HepG2 (cell line): Measurements from ENCODE around the gene GPR183. TPM values are rescaled to one million over a fixed set of nuclear protein-coding genes. Genes with fewer than 3 reads are reported as not detected.

ENCODE experiments used
- ATAC-seq: fragments of 200-7000 bp; cut with Tn5 transposase; 3 replicates; pipeline ENCODE4 v1.9.1; 2020; ENCODE audit warnings: mild to moderate bottlenecking, moderate library complexity
- BruUV-seq: library from RNA; stranded (reverse); fragments of 400-500 nt; replicated peaks from 2 replicates; lab custom pipeline; 2021; lab: Mats Ljungman, UMichigan
- CTCF ChIA-PET: fragments of 300-600 bp; formaldehyde crosslinking; extraction: SDS; loops from one replicate; lab custom pipeline; 2021; ENCODE audit warnings: low total read pairs, inconsistent platforms, low intra/inter-chr PET ratio; lab: Yijun Ruan, JAX
- POLR2A ChIA-PET: fragments of 350-600 bp; sonication (Branson Sonifier 250); formaldehyde crosslinking; loops from one replicate; lab custom pipeline; 2020; ENCODE audit warnings: antibody characterized with exemption, inconsistent platforms; lab: Yijun Ruan, JAX
- DNase-seq: peaks from one replicate; pipeline ENCODE4 v3.0.0-alpha.2; 2015; ENCODE audit warnings: low spot score
- FAIRE-seq: peaks from 3 replicates; lab custom pipeline; 2011; peaks lifted over from hg19 to GRCh38; lab: Jason Lieb, UNC
- H2AFZ ChIP-seq: one replicate; pipeline ENCODE4 v1.6.1; 2011; ENCODE audit warnings: low read length, inconsistent platforms
- H3K27ac ChIP-seq: fragments of 300-600 bp; 3 replicates; pipeline ENCODE4 v1.8.0; 2011; ENCODE audit warnings: mixed run types, mild to moderate bottlenecking, mixed read lengths, low read length, inconsistent platforms; ENCODE audit not compliant: insufficient read depth; ENCODE audit errors: extremely low read length
- H3K27me3 ChIP-seq, 2 experiments: fragments of 200-600 bp in 1 of 2; 2 replicates in 1 of 2; 3 replicates in 1 of 2; pipeline versions ENCODE4 v1.6.0 to v1.8.0; 2011; ENCODE audit warnings: low read length in 2 of 2, mild to moderate bottlenecking in 2 of 2, moderate library complexity in 2 of 2, inconsistent platforms in 1 of 2; ENCODE audit not compliant: insufficient read depth in 2 of 2, control insufficient read depth in 1 of 2
- H3K36me3 ChIP-seq, 2 experiments: fragments of 200-600 bp in 1 of 2; replicated peaks in 1 of 2; 2 replicates in 1 of 2; 3 replicates in 1 of 2; pipeline versions ENCODE4 v1.5.1 to v1.8.0; 2011; ENCODE audit warnings: low read length in 2 of 2, inconsistent platforms in 1 of 2; ENCODE audit not compliant: insufficient read depth in 2 of 2, control insufficient read depth in 1 of 2
- H3K4me1 ChIP-seq: 2 replicates; pipeline ENCODE4 v1.5.1; 2012; ENCODE audit warnings: low read length, inconsistent platforms; ENCODE audit not compliant: insufficient read depth
- H3K4me2 ChIP-seq: 2 replicates; pipeline ENCODE4 v1.6.0; 2011; ENCODE audit warnings: low read depth, low read length, inconsistent platforms
- H3K4me3 ChIP-seq, 3 experiments: fragments of 200-600 bp in 1 of 3; sonication (generic), shearing (Covaris generic) in 1 of 3; replicated peaks in 1 of 3; 2 replicates each; pipeline ENCODE4 v1.5.1; 2011 to 2016; ENCODE audit warnings: low read length in 3 of 3, inconsistent platforms in 2 of 3, low read depth in 2 of 3, mild to moderate bottlenecking in 2 of 3, control low read depth in 1 of 3, mixed read lengths in 1 of 3; ENCODE audit not compliant: insufficient read depth in 1 of 3
- H3K79me2 ChIP-seq: one replicate; pipeline ENCODE4 v1.6.1; 2011; ENCODE audit warnings: low read length, inconsistent platforms; ENCODE audit not compliant: insufficient read depth
- H3K9ac ChIP-seq: 2 replicates; pipeline ENCODE4 v1.6.0; 2011; ENCODE audit warnings: mild to moderate bottlenecking, low read depth, low read length, inconsistent platforms; ENCODE audit not compliant: insufficient read depth
- H3K9me3 ChIP-seq: 2 replicates; pipeline ENCODE4 v1.5.1; 2012; ENCODE audit warnings: mild to moderate bottlenecking, low read length
- H4K20me1 ChIP-seq: 2 replicates; pipeline ENCODE4 v1.6.0; 2011; ENCODE audit warnings: inconsistent platforms, mild to moderate bottlenecking, low read length, moderate library complexity; ENCODE audit not compliant: insufficient read depth
- MAFF ChIP-seq: IDR thresholded peaks from 2 replicates; pipeline ENCODE4 v1.6.1; 2011; ENCODE audit warnings: low read depth, low read length, improper control_type of control experiment
- MAFK ChIP-seq, 2 experiments: IDR thresholded peaks in 1 of 2; conservative IDR thresholded peaks in 1 of 2; 2 replicates each; pipeline ENCODE4 v1.6.1; 2011; ENCODE audit warnings: improper control_type of control experiment in 2 of 2, low read length in 2 of 2
- STAG1 ChIP-seq: sonication (generic); formaldehyde crosslinking; IDR thresholded peaks from 2 replicates; pipeline ENCODE4 v1.4.0; 2020; ENCODE audit warnings: missing genetic modification reagents
- ZNF766 ChIP-seq: sonication (generic); formaldehyde crosslinking; IDR thresholded peaks from 2 replicates; pipeline ENCODE4 v1.5.0; 2020; ENCODE audit warnings: missing genetic modification reagents, borderline replicate concordance
- WGBS: methylation state at CpG from one replicate; pipeline ENCODE4 v1.1.6; 2017; ENCODE audit warnings: low lambda C conversion rate; 5-methylcytosine and 5-hydroxymethylcytosine counted together
- in situ Hi-C: cut with HindIII; loops from 2 replicates; pipeline ENCODE4 v1.10.0; 2017; ENCODE audit warnings: low pct_unique_long_range_greater_than_20kb; ENCODE audit not compliant: extremely low pct_ligation_motif_present
- intact Hi-C: fragments of 100-400 bp; cut with micrococcal nuclease; formaldehyde crosslinking; loops from one replicate; pipeline ENCODE4 v1.10.0; 2022; ENCODE audit not compliant: unreplicated experiment
- polyA plus RNA-seq, 8 experiments: library from polyadenylated mRNA; depleted of rRNA in 3 of 8; stranded (reverse) in 7 of 8; unstranded in 1 of 8; fragments of >200 nt; fragmentation: Illumina TruSeq in 4 of 8; extraction: Trizol in 4 of 8; gene quantifications; 2 replicates each; pipeline versions ENCODE4 v1.2.1 to v1.2.3, GENCODE V29; 2011 to 2016; ENCODE audit warnings: low read depth in 4 of 8, missing spikeins in 1 of 8, mixed read lengths in 1 of 8; ENCODE audit not compliant: insufficient read depth in 1 of 8
- total RNA-seq, 5 experiments: library from RNA; depleted of rRNA; stranded (reverse); fragments of >200 nt; fragmentation: Illumina TruSeq; extraction: Trizol; gene quantifications; 2 replicates each; pipeline ENCODE4 v1.2.3, GENCODE V29; 2016; ENCODE audit warnings: low read depth in 1 of 5
- TF ChIP-seq, protein P1 (sequence below): sonication (generic); formaldehyde crosslinking; IDR thresholded peaks from 2 replicates; pipeline ENCODE4 v1.5.0; 2020; ENCODE audit warnings: mild to moderate bottlenecking, missing genetic modification reagents, moderate library complexity

GPR183 gene
- total and polyA plus RNA-seq, 2 of the 13 experiments (the other 11 are each of a cell fraction or from before 2014, with no cell fraction given), result not detected

DNA sequence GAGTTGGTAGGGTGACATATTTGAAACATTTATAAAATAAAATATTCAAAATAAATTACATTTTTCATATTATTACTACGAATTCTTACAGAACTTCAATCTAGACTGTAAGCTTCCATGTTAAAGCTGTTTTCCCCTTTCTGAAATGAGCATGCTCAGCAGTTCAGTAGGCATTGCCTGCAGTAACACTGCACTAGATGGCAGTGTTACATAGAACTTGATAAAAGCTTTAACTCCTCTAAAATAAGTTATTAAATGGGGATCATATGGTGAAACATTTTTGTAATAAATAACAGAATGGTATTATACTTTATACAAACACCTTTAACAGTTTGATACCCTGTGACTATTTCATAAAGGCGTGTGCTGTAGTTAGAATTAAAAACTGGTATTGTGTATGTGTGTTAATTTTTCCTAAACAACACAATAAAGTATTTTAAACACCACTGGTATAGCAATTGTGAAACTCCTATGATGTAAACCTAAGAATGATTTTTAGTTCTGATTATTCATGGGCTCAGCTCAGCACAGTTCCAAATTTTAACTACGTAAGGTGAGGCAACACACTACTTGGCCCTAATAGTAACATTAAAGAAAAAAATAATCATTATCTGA is 37.5 kb downstream of the GPR183 start:
- ATAC-seq (peak; percentile 71), FAIRE-seq (no peak), DNase-seq (peak; percentile 25)
- Histone ChIP-seq H3K9ac (no peak overlapping the region), H4K20me1 (0 out of 2 replicates have a peak, but pooled peaks cover 8% of the 10 kb centered on the region), H3K4me2 (no peak overlapping the region), H3K27me3 (no peaks in the 10 kb centered on the region), H3K79me2 (no peaks in the 10 kb centered on the region), H3K9me3 (peaks cover 4% of the 10 kb centered on the region; the same call in 1 of the 2 replicates), H2AFZ (no peak overlapping the region), H3K4me1 (no peaks in the 10 kb centered on the region), H3K27ac (no peak overlapping the region), H3K36me3 (peaks cover 1 to 18% of the 10 kb centered on the region in 2 experiments; a peak in 3 of 5 replicates), H3K4me3 (no peak overlapping the region)
- intact Hi-C loops, result loop anchor here (1.0 kb wide), 1 partner anchor 168 kb away; no protein-coding TSS in a partner anchor
- in situ Hi-C loops, result loop anchor here (10.0 kb wide), 1 partner anchor 165 kb away; no protein-coding TSS in a partner anchor
- no TSS peak for BruUV-seq
- TF ChIP-seq MAFK (conservative IDR thresholded peaks at IDR 0.05 in 1 of 2, IDR thresholded peaks at IDR 0.05 in 1 of 2; ENCODE audit: low read length in 2 of 2) (peak; percentile 86 to 88), ZNF766 (no peak), MAFF (peak; percentile 81), STAG1 (CRISPR knock-in tag) (peak; percentile 58)
- TF ChIP-seq, protein P1, sequence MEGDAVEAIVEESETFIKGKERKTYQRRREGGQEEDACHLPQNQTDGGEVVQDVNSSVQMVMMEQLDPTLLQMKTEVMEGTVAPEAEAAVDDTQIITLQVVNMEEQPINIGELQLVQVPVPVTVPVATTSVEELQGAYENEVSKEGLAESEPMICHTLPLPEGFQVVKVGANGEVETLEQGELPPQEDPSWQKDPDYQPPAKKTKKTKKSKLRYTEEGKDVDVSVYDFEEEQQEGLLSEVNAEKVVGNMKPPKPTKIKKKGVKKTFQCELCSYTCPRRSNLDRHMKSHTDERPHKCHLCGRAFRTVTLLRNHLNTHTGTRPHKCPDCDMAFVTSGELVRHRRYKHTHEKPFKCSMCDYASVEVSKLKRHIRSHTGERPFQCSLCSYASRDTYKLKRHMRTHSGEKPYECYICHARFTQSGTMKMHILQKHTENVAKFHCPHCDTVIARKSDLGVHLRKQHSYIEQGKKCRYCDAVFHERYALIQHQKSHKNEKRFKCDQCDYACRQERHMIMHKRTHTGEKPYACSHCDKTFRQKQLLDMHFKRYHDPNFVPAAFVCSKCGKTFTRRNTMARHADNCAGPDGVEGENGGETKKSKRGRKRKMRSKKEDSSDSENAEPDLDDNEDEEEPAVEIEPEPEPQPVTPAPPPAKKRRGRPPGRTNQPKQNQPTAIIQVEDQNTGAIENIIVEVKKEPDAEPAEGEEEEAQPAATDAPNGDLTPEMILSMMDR (CRISPR knock-in tag), result peak; percentile 58
- WGBS, result 85% methylated on average over 3 of the region's 3 CpGs
- POLR2A ChIA-PET, result no interaction called here
- CTCF ChIA-PET, result interaction anchor here (1.7 kb wide), 1 partner anchor 167 kb away, joined by 7 read pairs; no protein-coding TSS in a partner anchor
